ENCODE data around the gene SLC13A2.

SLC13A2 gene

DNA sequence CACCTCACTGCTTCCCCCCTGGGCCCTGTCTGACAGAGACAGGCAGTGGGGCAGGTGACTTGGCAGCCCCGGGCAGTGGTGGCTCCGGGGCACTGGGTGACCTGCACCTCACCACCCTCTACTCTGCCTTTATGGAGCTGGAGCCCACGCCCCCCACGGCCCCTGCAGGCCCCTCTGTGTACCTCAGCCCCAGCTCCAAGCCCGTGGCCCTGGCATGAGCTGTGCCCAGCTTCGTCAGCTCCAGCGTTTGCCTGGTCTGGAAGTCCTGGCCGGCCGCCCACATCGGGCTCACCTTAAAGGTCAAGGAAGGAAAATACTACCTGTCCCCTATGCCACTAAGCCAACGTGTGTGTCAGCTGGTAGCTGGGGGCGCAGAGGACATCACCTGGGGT, 63.8 kb downstream of the SLC13A2 start:
- H3K27me3 ChIP-seq = no peaks in the 10 kb centered on the region

DNA sequence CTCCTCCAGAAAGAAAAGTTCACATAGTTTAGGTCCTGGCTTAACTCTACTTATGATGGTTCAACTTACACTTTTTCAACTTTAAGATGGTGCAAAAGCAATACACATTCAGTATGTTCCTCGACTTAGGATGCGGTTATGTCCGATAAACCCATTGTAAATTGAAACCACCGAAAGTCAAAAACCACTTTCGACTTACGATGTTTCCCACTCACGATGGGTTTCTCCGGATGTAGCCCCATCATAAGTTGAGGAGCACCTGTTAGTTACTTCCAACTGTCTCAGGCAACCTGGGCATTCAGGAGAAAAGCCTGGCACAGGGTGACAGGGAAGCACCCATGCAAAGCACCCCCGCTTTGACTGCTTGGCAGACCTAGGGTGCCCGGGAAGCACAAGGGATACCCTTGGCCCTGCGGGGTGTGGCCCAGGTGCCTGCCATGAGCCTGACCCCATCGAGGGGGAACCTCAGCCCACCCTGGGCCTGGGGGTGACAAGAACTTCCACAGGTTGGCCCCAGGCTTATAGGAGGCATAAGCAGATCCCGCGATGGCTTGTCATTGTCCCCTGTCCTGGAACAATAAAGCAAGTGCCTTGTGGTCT, 65.0 kb downstream of the SLC13A2 start:
- Histone ChIP-seq H4K20me1 (no peaks in the 10 kb centered on the region), H3K9ac (no peak overlapping the region), H3K27me3 (no peaks in the 10 kb centered on the region), H3K27ac (no peak overlapping the region), H3K4me3 (no peak overlapping the region), H3K4me1 (peaks cover 3 to 11% (median 5%) of the 10 kb centered on the region in 10 experiments), H3K36me3 (no peaks in the 10 kb centered on the region), H3K4me2 (no peak overlapping the region), H3K9me3 (replicated peaks in 1 of 11) (no peaks in the 10 kb centered on the region)
- TF ChIP-seq Cebpa-rat (IDR thresholded peaks at IDR 0.05) = no peak

More for the DNA sequence above, 63.8 kb downstream of the SLC13A2 start:
- no peaks in the 10 kb centered on the region for H3K9me3 ChIP-seq (replicated peaks in 1 of 11)
- H3K36me3 ChIP-seq = no peaks in the 10 kb centered on the region
- no peak overlapping the region for H3K4me2 ChIP-seq
- no peaks in the 10 kb centered on the region for H4K20me1 ChIP-seq
- TF ChIP-seq Cebpa-rat (IDR thresholded peaks at IDR 0.05) = no peak
- H3K9ac ChIP-seq = no peak overlapping the region
- no peak overlapping the region for H3K27ac ChIP-seq
- peaks cover 0 to 15% (median 8%) of the 10 kb centered on the region in 10 experiments; a peak in 11 of 20 replicates for H3K4me1 ChIP-seq
- no peak overlapping the region for H3K4me3 ChIP-seq

DNA sequence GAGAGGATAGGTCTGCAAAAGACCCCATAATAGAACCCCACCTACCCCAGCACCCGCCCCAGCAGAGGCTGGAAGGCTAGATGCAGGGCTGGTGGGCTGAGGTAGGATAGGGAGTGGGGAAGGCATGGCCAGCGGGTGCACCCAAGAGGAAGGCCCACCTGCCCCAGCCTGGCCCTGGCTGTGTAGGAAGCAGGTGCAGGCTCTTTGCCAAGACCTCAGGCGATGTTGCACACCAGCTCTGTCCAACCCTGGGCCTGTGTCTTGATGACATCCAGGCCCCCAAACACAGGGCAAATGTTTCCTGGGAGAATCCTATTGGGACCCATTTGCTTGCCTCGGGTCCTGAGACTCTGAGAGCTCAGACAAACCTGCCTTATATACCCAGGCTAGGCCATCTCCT, 66.8 kb downstream of the SLC13A2 start:
- Histone ChIP-seq H3K9me3 (replicated peaks in 1 of 11) (no peaks in the 10 kb centered on the region), H3K9ac (0 out of 22 replicates have a peak overlapping the region, but pooled peaks of 1 of the 11 experiments have one; percentile 22), H3K4me3 (no peak overlapping the region), H3K27me3 (no peaks in the 10 kb centered on the region), H4K20me1 (no peaks in the 10 kb centered on the region), H3K27ac (no peak overlapping the region), H3K4me2 (no peak overlapping the region), H3K36me3 (0 out of 22 replicates have a peak, but pooled peaks cover 0 to 1% (median 0%) of the 10 kb centered on the region in 11 experiments), H3K4me1 (peaks cover 12 to 24% (median 20%) of the 10 kb centered on the region in 10 experiments)
- no peak for TF ChIP-seq Cebpa-rat (IDR thresholded peaks at IDR 0.05)

DNA sequence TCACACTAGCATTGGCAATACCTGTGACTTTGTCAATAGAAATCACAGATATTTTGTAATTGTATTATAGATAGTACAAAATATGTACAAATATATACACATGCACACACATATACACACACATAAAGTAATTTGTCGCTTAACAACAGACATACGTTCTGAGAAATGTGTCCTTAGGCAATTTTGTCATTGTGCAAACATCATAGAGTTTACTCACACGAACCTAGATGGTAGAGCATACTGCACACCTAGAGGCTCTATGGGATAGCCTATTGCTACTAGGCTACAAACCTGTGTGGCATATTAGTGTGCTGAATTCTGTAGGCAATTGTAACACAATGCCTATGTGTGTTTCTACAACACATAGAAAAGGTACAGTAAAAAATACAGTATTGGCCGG, 68.0 kb downstream of the SLC13A2 start:
- peaks cover 0 to 13% (median 6%) of the 10 kb centered on the region in 11 experiments; a peak in 14 of 22 replicates for H3K36me3 ChIP-seq
- no peaks in the 10 kb centered on the region for H4K20me1 ChIP-seq
- TF ChIP-seq Cebpa-rat (IDR thresholded peaks at IDR 0.05) = no peak
- no peak overlapping the region for H3K4me3 ChIP-seq
- H3K27ac ChIP-seq = no peak overlapping the region
- H3K4me2 ChIP-seq = no peak overlapping the region
- no peaks in the 10 kb centered on the region for H3K27me3 ChIP-seq
- H3K9ac ChIP-seq = no peak overlapping the region
- H3K9me3 ChIP-seq (replicated peaks in 1 of 11) = no peaks in the 10 kb centered on the region
- H3K4me1 ChIP-seq = peaks cover 12 to 24% (median 20%) of the 10 kb centered on the region in 10 experiments

DNA sequence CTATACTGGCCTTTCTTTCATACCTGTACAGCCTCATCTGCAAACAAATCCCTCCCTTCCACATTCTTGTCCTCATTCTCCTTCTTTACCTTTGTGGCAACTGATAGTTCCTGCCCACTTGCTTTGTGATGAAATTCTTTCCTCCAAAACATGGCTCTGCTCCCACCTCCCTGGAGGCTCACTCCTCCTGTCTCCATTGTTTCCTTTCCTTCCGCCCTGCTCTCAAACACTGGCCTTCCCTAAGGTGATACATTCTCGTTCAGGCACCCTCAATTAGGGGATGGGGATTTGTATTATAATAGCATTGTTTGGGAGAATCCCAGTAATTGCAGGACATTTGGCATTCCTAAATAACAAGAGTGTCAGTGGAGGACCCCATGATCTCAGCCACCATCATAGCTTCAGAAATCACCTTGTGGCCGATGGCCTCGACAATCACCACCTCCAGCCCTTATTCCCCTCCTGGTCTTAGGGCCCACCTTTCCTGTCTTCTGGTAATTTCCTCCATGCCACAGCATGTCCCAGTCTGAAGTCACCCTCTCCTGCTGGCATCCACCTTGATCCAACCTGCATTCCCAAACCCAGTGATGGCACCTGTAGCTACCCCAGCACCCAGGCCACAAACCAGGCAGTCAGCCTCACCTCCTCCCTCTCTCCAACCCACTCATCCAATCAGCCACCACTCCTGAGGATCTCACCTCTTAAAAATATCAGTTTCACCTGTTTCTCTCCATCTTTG, 71.1 kb downstream of the SLC13A2 start:
- H3K4me1 ChIP-seq = peaks cover 42 to 53% (median 48%) of the 10 kb centered on the region in 10 experiments
- no peak for TF ChIP-seq Cebpa-rat (IDR thresholded peaks at IDR 0.05)
- no peak overlapping the region for H3K27ac ChIP-seq
- peaks cover 9 to 24% (median 15%) of the 10 kb centered on the region in 11 experiments; a peak in 16 of 22 replicates for H3K36me3 ChIP-seq
- H4K20me1 ChIP-seq = peaks cover 0 to 17% (median 6%) of the 10 kb centered on the region in 11 experiments; a peak in 11 of 22 replicates
- no peaks in the 10 kb centered on the region for H3K9me3 ChIP-seq (replicated peaks in 1 of 11)
- H3K9ac ChIP-seq = no peak overlapping the region
- H3K4me2 ChIP-seq = peak overlapping the region in 10 of 11 experiments; percentile 11 to 67 (median 52); a peak in 15 of 22 replicates
- H3K4me3 ChIP-seq = no peak overlapping the region
- H3K27me3 ChIP-seq = no peaks in the 10 kb centered on the region

DNA sequence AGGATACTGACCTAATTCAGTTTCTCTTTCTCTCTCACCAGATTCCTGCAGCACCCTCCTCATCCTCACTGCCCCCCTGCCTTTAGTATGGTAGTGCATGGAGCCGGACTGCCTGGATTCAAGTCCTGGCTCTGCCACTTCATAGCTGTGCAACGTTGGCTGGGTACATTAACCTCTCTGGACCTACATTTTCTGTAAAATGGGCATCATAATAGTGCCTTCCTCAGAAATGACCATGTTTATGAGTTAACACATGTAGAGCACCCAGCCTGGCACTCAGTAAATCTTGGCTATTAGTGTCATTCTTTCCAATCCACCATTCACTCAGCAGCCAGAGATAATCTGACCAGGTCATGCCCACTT, 71.7 kb downstream of the SLC13A2 start:
- no peak overlapping the region for H3K27ac ChIP-seq
- TF ChIP-seq Cebpa-rat (IDR thresholded peaks at IDR 0.05) = no peak

DNA sequence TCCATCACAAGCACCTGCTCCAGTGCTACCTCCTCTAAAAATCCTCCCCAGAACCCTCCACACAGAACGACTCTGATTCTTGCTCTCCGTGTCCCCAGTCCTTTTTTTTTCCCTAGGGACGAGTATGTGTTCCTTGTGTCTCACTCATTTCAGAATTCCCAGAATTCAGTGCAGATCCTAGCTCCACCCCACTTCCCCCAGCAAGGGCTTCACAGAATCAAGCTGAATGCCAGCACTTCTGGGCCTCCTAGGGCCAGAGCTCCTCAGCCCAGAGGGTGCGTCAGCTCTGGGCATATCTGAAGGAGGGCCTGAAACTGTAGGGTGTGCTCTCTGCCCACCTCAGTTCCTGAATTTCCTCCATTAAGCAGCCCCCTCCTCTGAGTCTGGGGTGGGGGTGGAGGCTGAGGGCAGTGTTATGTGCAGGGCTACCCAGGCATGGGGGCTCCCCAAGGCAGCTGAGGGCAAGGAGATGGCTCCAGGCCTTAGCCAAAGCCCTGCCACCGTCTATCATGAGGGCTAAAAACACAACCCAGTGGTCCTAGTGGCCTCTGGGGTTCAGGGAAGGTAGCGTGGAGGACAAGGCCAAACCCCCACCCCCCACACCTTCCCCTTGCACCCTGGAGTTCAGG, 72.5 kb downstream of the SLC13A2 start:
- Histone ChIP-seq H3K4me2 (no peak overlapping the region), H3K4me1 (peaks cover 55 to 67% (median 61%) of the 10 kb centered on the region in 10 experiments), H3K36me3 (peaks cover 9 to 24% (median 15%) of the 10 kb centered on the region in 11 experiments; a peak in 16 of 22 replicates), H3K27ac (peak overlapping the region in 1 of 11 experiments; percentile 76; a peak in 1 of 22 replicates), H3K4me3 (no peak overlapping the region), H3K27me3 (no peaks in the 10 kb centered on the region), H3K9me3 (replicated peaks in 1 of 11) (no peaks in the 10 kb centered on the region), H3K9ac (no peak overlapping the region), H4K20me1 (peaks cover 5 to 30% (median 19%) of the 10 kb centered on the region in 11 experiments; a peak in 19 of 22 replicates)
- no peak for TF ChIP-seq Cebpa-rat (IDR thresholded peaks at IDR 0.05)

More for the DNA sequence above, 71.7 kb downstream of the SLC13A2 start:
- Histone ChIP-seq H4K20me1 (peaks cover 0 to 22% (median 11%) of the 10 kb centered on the region in 11 experiments; a peak in 14 of 22 replicates), H3K4me1 (peaks cover 47 to 59% (median 53%) of the 10 kb centered on the region in 10 experiments), H3K36me3 (peaks cover 9 to 24% (median 15%) of the 10 kb centered on the region in 11 experiments; a peak in 16 of 22 replicates), H3K4me3 (no peak overlapping the region), H3K27me3 (no peaks in the 10 kb centered on the region), H3K4me2 (no peak overlapping the region), H3K9ac (no peak overlapping the region), H3K9me3 (replicated peaks in 1 of 11) (no peaks in the 10 kb centered on the region)

DNA sequence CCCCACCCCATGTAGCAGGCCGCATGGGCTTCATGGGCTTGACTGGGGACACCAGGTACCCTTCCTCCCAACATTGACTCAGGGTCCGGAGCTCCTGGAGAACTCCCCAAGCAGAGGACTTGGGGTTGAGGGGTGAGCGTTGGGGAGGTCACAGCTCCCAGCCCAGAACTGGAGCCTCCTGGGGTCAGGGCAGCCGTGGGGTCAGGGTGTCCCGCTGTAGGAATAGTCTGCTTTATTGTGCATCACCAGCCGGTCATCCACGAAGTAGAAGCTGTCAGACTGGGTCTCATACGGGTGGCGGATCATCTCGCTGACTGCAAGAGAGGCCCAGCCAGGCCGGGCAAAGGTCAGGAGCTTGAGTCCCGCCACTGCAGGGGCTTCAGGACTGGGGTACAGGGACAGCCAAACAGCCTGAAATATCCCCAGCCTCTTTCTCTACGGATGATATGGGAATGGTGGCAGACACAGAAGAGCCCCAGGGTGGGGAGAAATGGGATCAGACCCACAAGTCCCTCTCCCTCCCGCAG, 73.7 kb downstream of the SLC13A2 start:
- TF ChIP-seq Cebpa-rat (IDR thresholded peaks at IDR 0.05) = no peak
- H3K4me1 ChIP-seq = peaks cover 64 to 73% (median 71%) of the 10 kb centered on the region in 10 experiments
- peak overlapping the region; percentile 82 to 99 (median 96) for H3K4me2 ChIP-seq
- H3K9me3 ChIP-seq (replicated peaks in 1 of 11) = no peaks in the 10 kb centered on the region
- no peaks in the 10 kb centered on the region for H3K27me3 ChIP-seq
- H3K9ac ChIP-seq = peak overlapping the region in 4 of 11 experiments; percentile 42 to 53 (median 51); a peak in 6 of 22 replicates
- H3K27ac ChIP-seq = peak overlapping the region in 10 of 11 experiments; percentile 11 to 83 (median 72); a peak in 16 of 22 replicates
- peaks cover 9 to 24% (median 15%) of the 10 kb centered on the region in 11 experiments; a peak in 16 of 22 replicates for H3K36me3 ChIP-seq
- H3K4me3 ChIP-seq = no peak overlapping the region
- peaks cover 12 to 40% (median 29%) of the 10 kb centered on the region in 11 experiments; a peak in 19 of 22 replicates for H4K20me1 ChIP-seq
